Adrenal gland (tissue), 12 donors: ENCODE data around the gene CKS2. TPM values are rescaled to one million over a fixed set of nuclear protein-coding genes. Genes with fewer than 3 reads are reported as not detected.

ENCODE experiments used
- DNase-seq, 7 donors: peaks; one replicate each; pipeline ENCODE4 v3.0.0-alpha.2; 2019 to 2020
- H3K27ac ChIP-seq, 5 donors: fragments of 200-600 bp; sonication (generic) in 4 of 5; 1 replicate in 3 of 5; 2 replicates in 2 of 5; pipeline versions ENCODE4 v1.5.1 to v1.8.0; 2016 to 2020; ENCODE audit warnings: mild to moderate bottlenecking in 1 of 5
- H3K27me3 ChIP-seq: fragments of 200-600 bp; 2 replicates; pipeline ENCODE4 v1.8.0; 2021
- H3K36me3 ChIP-seq, 2 donors: fragments of 200-600 bp; replicated peaks in 1 of 2; 1 replicate in 1 of 2; 2 replicates in 1 of 2; pipeline versions ENCODE4 v1.5.1 to v1.8.0; 2018 to 2022
- H3K4me1 ChIP-seq, 2 donors: fragments of 200-600 bp; replicated peaks in 1 of 2; 1 replicate in 1 of 2; 2 replicates in 1 of 2; pipeline versions ENCODE4 v1.5.1 to v1.8.0; 2018 to 2021
- H3K4me3 ChIP-seq, 4 donors: fragments of 200-600 bp; sonication (generic) in 3 of 4; one replicate each; pipeline ENCODE4 v1.5.1; 2016 to 2018
- H3K9me3 ChIP-seq, 3 donors: fragments of 200-600 bp; sonication (generic) in 1 of 3; replicated peaks in 1 of 3; 1 replicate in 2 of 3; 2 replicates in 1 of 3; pipeline versions ENCODE4 v1.5.1 to v1.8.0; 2016 to 2021
- POLR2A ChIP-seq, 2 donors: fragments of 450-650 bp; IDR thresholded peaks; one replicate each; pipeline ENCODE4 v1.6.1; 2017; ENCODE audit warnings: antibody characterized with exemption in 2 of 2, mild to moderate bottlenecking in 2 of 2, moderate library complexity in 1 of 2
- WGBS, 4 donors: extraction: QIAGEN DNeasy Blood & Tissue Kit in 2 of 4; methylation state at CpG; one replicate each; pipeline versions ENCODE4 v1.1.5 to v1.1.7; 2013 to 2017; 5-methylcytosine and 5-hydroxymethylcytosine counted together
- intact Hi-C, 2 donors: fragments of 100-400 bp; cut with DNase I; formaldehyde crosslinking; loops; one replicate each; pipeline versions ENCODE4 v1.14.1 to v1.15.0; 2022 to 2023
- polyA plus RNA-seq, 3 donors: library from polyadenylated mRNA; stranded (reverse); fragments of 200-250 nt in 2 of 3; fragments of 350-450 nt in 1 of 3; fragmentation: Illumina TruSeq in 1 of 3; extraction: RNeasy Lipid Tissue Mini Kit (QIAGEN cat#74804) in 1 of 3; gene quantifications; one replicate each; pipeline ENCODE4 v1.2.3, GENCODE V29; 2013 to 2014
- total RNA-seq, 9 donors: library from RNA; depleted of rRNA in 4 of 9; stranded (reverse); fragments of >200 nt in 4 of 9; fragments of 120-200 nt in 1 of 9; fragmentation: NEBNext Ultra II Directional in 1 of 9; extraction: Animal tissue kit (Norgen Biotek cat#: 25700) in 1 of 9; gene quantifications; one replicate each; pipeline versions ENCODE4 v1.1.0 to v1.2.4, GENCODE V29; 2013 to 2023
- TF ChIP-seq, protein P1 (sequence below), 6 experiments: fragments of 450-650 bp in 4 of 6; fragments of 200-600 bp in 2 of 6; sonication (generic) in 1 of 6; IDR thresholded peaks; 1 replicate in 5 of 6; 2 replicates in 1 of 6; pipeline versions ENCODE4 v1.5.1 to v1.8.0; 2016 to 2021; ENCODE audit warnings: antibody characterized with exemption in 6 of 6, mild to moderate bottlenecking in 2 of 6, moderate library complexity in 1 of 6
- donor health status: healthy with polysubstance abuse.
- donor health status: Bipolar disorder and iron deficiency.
- donor health status: DM: yes; HTN: yes; CAD: no.
- donor health status: DM: no; HTN: no; CAD: no.
- donor health status: DM: no; HTN: no; CAD: no.
- donor health status: DM: yes; HTN: yes; CAD: no.

The CKS2 gene
- total and polyA plus RNA-seq, 12 donors: 18.3 to 175 (median 49.7) TPM

DNA sequence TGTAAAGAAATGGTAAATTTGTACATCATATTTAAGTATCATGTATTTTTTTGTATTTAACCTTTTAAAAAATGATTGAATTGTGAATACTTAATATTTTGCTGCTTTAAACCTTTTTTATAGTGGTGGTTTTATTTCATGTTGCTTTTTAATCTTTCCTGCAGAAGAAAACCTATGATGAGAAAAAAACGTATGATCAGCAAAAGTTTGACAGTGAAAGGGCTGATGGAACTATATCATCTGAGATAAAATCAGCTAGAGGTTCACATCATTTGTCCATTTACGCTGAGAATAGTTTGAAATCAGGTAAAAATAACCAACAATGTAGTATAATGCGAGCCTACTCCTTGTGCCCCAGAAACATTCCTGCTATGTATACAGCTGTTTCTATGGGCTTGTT, 14.7 kb downstream of the CKS2 start:
- Histone ChIP-seq H3K27ac (no peak overlapping the region), H3K4me1 (peaks cover 0 to 23% of the 10 kb centered on the region in 2 donors), H3K36me3 (peaks cover 0 to 33% of the 10 kb centered on the region in 2 donors), H3K27me3 (no peaks in the 10 kb centered on the region), H3K9me3 (no peaks in the 10 kb centered on the region), H3K4me3 (no peak overlapping the region)
- WGBS, 4 donors: 83 to 93% (median 89%) methylated on average over 3 of the region's 3 CpGs
- intact Hi-C loops: loop anchor here in 1 of 2 donors (10.0 kb wide), 1 partner anchor 219 kb away; no protein-coding TSS in a partner anchor
- TF ChIP-seq, protein P1, sequence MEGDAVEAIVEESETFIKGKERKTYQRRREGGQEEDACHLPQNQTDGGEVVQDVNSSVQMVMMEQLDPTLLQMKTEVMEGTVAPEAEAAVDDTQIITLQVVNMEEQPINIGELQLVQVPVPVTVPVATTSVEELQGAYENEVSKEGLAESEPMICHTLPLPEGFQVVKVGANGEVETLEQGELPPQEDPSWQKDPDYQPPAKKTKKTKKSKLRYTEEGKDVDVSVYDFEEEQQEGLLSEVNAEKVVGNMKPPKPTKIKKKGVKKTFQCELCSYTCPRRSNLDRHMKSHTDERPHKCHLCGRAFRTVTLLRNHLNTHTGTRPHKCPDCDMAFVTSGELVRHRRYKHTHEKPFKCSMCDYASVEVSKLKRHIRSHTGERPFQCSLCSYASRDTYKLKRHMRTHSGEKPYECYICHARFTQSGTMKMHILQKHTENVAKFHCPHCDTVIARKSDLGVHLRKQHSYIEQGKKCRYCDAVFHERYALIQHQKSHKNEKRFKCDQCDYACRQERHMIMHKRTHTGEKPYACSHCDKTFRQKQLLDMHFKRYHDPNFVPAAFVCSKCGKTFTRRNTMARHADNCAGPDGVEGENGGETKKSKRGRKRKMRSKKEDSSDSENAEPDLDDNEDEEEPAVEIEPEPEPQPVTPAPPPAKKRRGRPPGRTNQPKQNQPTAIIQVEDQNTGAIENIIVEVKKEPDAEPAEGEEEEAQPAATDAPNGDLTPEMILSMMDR (IDR thresholded peaks at IDR 0.05): no peak
- no peak for TF ChIP-seq POLR2A (IDR thresholded peaks at IDR 0.05)
- DNase-seq: no peak

DNA sequence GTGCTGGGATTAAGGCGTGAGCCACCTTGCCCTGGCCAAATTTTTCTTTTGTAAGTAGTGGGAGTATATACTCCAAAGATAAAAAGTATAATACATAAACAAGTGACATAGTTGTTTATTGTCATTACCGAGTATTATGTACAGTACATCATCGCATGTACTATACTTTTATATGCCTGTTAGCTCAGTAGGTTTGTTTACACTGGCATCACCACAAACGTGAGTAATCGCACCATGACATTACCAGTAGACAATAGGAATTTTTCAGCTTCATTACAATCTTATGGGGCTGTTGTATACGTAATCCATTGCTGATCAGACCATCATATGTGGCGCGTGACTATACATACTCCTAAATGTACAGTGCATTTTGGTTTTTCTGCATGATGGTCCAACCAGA, 17.1 kb downstream of the CKS2 start:
- intact Hi-C loops: loop anchor here in 1 of 2 donors (10.0 kb wide), 1 partner anchor 217 kb away; no protein-coding TSS in a partner anchor
- Histone ChIP-seq H3K4me1 (peaks cover 0 to 19% of the 10 kb centered on the region in 2 donors), H3K27me3 (no peaks in the 10 kb centered on the region), H3K27ac (no peak overlapping the region), H3K4me3 (no peak overlapping the region), H3K9me3 (no peaks in the 10 kb centered on the region), H3K36me3 (peaks cover 0 to 52% of the 10 kb centered on the region in 2 donors)
- TF ChIP-seq, protein P1 (IDR thresholded peaks at IDR 0.05): no peak
- no peak for TF ChIP-seq POLR2A (IDR thresholded peaks at IDR 0.05)
- 89 to 97% (median 93%) methylated on average over 8 of the region's 8 CpGs for WGBS, 4 donors
- DNase-seq: no peak

DNA sequence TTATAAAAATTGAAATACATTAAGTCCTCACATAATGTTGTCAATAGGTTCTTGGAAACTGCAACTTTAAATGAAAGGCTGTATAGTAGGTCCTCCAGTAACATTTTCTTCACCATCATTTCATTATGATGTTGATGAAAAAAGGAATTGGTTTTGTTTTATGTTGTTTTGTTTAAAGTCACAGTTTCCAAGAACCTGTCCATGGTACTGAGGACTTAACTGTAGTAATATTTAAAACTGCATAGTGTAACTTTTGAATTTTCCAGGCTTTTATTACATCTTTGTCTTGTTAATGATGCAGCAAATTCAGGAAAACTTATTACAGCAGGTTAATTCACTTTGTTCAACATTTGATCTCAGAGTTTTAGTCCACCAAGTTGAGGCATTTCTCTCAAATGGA, 18.9 kb downstream of the CKS2 start:
- Histone ChIP-seq H3K36me3 (peaks cover 0 to 70% of the 10 kb centered on the region in 2 donors), H3K4me1 (peaks cover 0 to 3% of the 10 kb centered on the region in 2 donors), H3K27ac (no peak overlapping the region), H3K9me3 (no peaks in the 10 kb centered on the region), H3K4me3 (no peak overlapping the region), H3K27me3 (no peaks in the 10 kb centered on the region)
- no peak for TF ChIP-seq POLR2A (IDR thresholded peaks at IDR 0.05)
- TF ChIP-seq, protein P1 (IDR thresholded peaks at IDR 0.05): no peak
- intact Hi-C loops: loop anchor here in 1 of 2 donors (10.0 kb wide), 1 partner anchor 215 kb away; no protein-coding TSS in a partner anchor
- DNase-seq: no peak

DNA sequence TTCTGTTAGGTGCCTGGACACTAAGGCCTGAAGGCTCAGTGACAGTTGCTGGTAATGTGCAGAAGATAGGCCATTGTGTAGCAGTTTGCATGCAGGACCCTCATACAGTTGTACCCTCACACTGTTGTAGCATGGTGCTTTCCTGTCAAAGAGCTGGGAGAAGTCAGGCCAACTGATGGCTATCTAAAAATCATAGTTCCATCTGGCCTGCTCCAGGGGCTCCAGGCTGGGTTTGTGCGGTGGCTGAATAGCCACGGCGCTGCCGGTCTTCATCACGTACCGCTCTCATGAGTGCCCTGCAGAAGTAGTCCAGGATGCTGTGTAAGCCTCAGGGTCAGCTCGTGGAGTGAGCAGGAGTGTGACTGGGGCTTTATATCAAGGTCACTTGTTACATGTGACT, 19.5 kb downstream of the CKS2 start:
- H3K4me3 ChIP-seq: no peak overlapping the region
- no peaks in the 10 kb centered on the region for H3K9me3 ChIP-seq
- no peak overlapping the region for H3K27ac ChIP-seq
- H3K4me1 ChIP-seq: no peaks in the 10 kb centered on the region
- intact Hi-C loops: no loop called here
- WGBS, 4 donors: 83 to 91% (median 88%) methylated on average over 7 of the region's 7 CpGs
- TF ChIP-seq, protein P1 (IDR thresholded peaks at IDR 0.05): no peak
- no peak for TF ChIP-seq POLR2A (IDR thresholded peaks at IDR 0.05)
- no peak for DNase-seq
- peaks cover 0 to 76% of the 10 kb centered on the region in 2 donors for H3K36me3 ChIP-seq
- no peaks in the 10 kb centered on the region for H3K27me3 ChIP-seq
